Activated CD8-positive, alpha-beta memory T cell treated with anti-CD3 and anti-CD28 coated beads, Interleukin-2, amount 50 U/mL, for 48 hours (primary cell): ENCODE data around the gene ZFYVE16.
"Not testable (repeated sequence)": the region's sequence is repeated elsewhere in the genome, so short reads cannot be mapped to it uniquely, and the experiment has no call there.

Source experiments
- DNase-seq: peaks from one replicate; pipeline ENCODE4 v3.0.0-alpha.2; 2020

Gene ZFYVE16

GRCh38 chr5:80491296-80491695 lies 83.4 kb downstream of the ZFYVE16 start:
- DNase-seq, result no peak

GRCh38 chr5:80492741-80493140 lies 84.9 kb downstream of the ZFYVE16 start:
- no peak for DNase-seq

GRCh38 chr5:80493443-80493842 lies 85.6 kb downstream of the ZFYVE16 start:
- DNase-seq, result not testable (repeated sequence)

GRCh38 chr5:80495891-80496290 lies 88.0 kb downstream of the ZFYVE16 start:
- DNase-seq, result no peak

- DNase-seq, result no peak
These were observed 94.9 kb downstream of the ZFYVE16 start for GRCh38 chr5:80502800-80503199.

- no peak for DNase-seq
These were observed 95.8 kb downstream of the ZFYVE16 start for GRCh38 chr5:80503641-80504040.

- DNase-seq, result no peak
These were observed 97.0 kb downstream of the ZFYVE16 start for GRCh38 chr5:80504833-80505232.

GRCh38 chr5:80507663-80508062 lies 99.8 kb downstream of the ZFYVE16 start:
- DNase-seq, result no peak

- DNase-seq, result no peak
These were observed 101.0 kb downstream of the ZFYVE16 start for GRCh38 chr5:80508844-80509243.

GRCh38 chr5:80509362-80509761 lies 101.5 kb downstream of the ZFYVE16 start:
- DNase-seq, result no peak

- DNase-seq, result no peak
These were observed 109.0 kb downstream of the ZFYVE16 start for GRCh38 chr5:80516826-80517225.
